RWPE2 (cell line): Measurements from ENCODE around the gene IL1RAPL1.

Source experiments
- ATAC-seq: fragments of 200-7000 bp; cut with Tn5 transposase; 3 replicates; pipeline ENCODE4 v1.9.1; 2021; ENCODE audit warnings: low read depth
- DNase-seq: peaks from one replicate; pipeline ENCODE4 v3.0.0-alpha.2; 2020; ENCODE audit warnings: low spot score
- H3K27ac ChIP-seq: fragments of 450-650 bp; 2 replicates; pipeline ENCODE4 v1.5.1; 2017; ENCODE audit warnings: mild to moderate bottlenecking; ENCODE audit not compliant: poor library complexity, severe bottlenecking
- H3K27me3 ChIP-seq: fragments of 250-450 bp; sonication (Bioruptor Pico); 2 replicates; pipeline ENCODE4 v1.5.1; 2021; ENCODE audit warnings: mild to moderate bottlenecking, moderate library complexity; ENCODE audit not compliant: insufficient read depth, poor library complexity, severe bottlenecking
- H3K36me3 ChIP-seq: fragments of 250-450 bp; sonication (Bioruptor Pico); 2 replicates; pipeline ENCODE4 v1.5.1; 2020; ENCODE audit warnings: low read depth, mild to moderate bottlenecking, moderate library complexity
- H3K4me1 ChIP-seq: fragments of 250-450 bp; sonication (Bioruptor Pico); 2 replicates; pipeline ENCODE4 v1.5.1; 2021; ENCODE audit warnings: mild to moderate bottlenecking, moderate library complexity; ENCODE audit not compliant: insufficient read depth, poor library complexity, severe bottlenecking
- H3K4me3 ChIP-seq: fragments of 250-450 bp; sonication (Bioruptor Pico); 2 replicates; pipeline ENCODE4 v1.5.1; 2021; ENCODE audit warnings: mild to moderate bottlenecking, moderate library complexity; ENCODE audit not compliant: severe bottlenecking
- H3K9me3 ChIP-seq: fragments of 250-450 bp; sonication (Bioruptor Pico); 2 replicates; pipeline ENCODE4 v1.5.1; 2021; ENCODE audit warnings: mild to moderate bottlenecking, moderate library complexity; ENCODE audit not compliant: severe bottlenecking
- TF ChIP-seq, protein P1 (sequence below): fragments of 450-650 bp; IDR thresholded peaks from one replicate; pipeline ENCODE4 v1.5.1; 2017; ENCODE audit warnings: mild to moderate bottlenecking, moderate library complexity; ENCODE audit not compliant: poor library complexity, severe bottlenecking

IL1RAPL1 gene

GRCh38 chrX:29561417-29561816, 974.2 kb downstream of the IL1RAPL1 start:
- H3K36me3 ChIP-seq, result no peaks in the 10 kb centered on the region
- H3K27ac ChIP-seq, result no peak overlapping the region
- no peak overlapping the region for H3K4me3 ChIP-seq
- ATAC-seq (no peak), DNase-seq (no peak)
- no peaks in the 10 kb centered on the region for H3K9me3 ChIP-seq
- no peaks in the 10 kb centered on the region for H3K27me3 ChIP-seq
- TF ChIP-seq, protein P1, sequence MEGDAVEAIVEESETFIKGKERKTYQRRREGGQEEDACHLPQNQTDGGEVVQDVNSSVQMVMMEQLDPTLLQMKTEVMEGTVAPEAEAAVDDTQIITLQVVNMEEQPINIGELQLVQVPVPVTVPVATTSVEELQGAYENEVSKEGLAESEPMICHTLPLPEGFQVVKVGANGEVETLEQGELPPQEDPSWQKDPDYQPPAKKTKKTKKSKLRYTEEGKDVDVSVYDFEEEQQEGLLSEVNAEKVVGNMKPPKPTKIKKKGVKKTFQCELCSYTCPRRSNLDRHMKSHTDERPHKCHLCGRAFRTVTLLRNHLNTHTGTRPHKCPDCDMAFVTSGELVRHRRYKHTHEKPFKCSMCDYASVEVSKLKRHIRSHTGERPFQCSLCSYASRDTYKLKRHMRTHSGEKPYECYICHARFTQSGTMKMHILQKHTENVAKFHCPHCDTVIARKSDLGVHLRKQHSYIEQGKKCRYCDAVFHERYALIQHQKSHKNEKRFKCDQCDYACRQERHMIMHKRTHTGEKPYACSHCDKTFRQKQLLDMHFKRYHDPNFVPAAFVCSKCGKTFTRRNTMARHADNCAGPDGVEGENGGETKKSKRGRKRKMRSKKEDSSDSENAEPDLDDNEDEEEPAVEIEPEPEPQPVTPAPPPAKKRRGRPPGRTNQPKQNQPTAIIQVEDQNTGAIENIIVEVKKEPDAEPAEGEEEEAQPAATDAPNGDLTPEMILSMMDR, result no peak
- H3K4me1 ChIP-seq, result no peaks in the 10 kb centered on the region

- no peak for DNase-seq
- Histone ChIP-seq H3K9me3 (no peaks in the 10 kb centered on the region), H3K27me3 (no peaks in the 10 kb centered on the region), H3K27ac (no peak overlapping the region), H3K36me3 (no peaks in the 10 kb centered on the region), H3K4me1 (no peaks in the 10 kb centered on the region), H3K4me3 (no peak overlapping the region)
- TF ChIP-seq, protein P1, result no peak
- ATAC-seq, result no peak
These were observed 993.3 kb downstream of the IL1RAPL1 start for GRCh38 chrX:29580560-29580959.

- no peaks in the 10 kb centered on the region for H3K36me3 ChIP-seq
- H3K4me1 ChIP-seq, result no peaks in the 10 kb centered on the region
- no peaks in the 10 kb centered on the region for H3K9me3 ChIP-seq
- TF ChIP-seq, protein P1, result no peak
- ATAC-seq (no peak), DNase-seq (no peak)
- H3K27ac ChIP-seq, result no peak overlapping the region
- H3K27me3 ChIP-seq, result no peaks in the 10 kb centered on the region
- no peak overlapping the region for H3K4me3 ChIP-seq
These were observed 994.0 kb downstream of the IL1RAPL1 start for GRCh38 chrX:29581223-29581622.

DNA sequence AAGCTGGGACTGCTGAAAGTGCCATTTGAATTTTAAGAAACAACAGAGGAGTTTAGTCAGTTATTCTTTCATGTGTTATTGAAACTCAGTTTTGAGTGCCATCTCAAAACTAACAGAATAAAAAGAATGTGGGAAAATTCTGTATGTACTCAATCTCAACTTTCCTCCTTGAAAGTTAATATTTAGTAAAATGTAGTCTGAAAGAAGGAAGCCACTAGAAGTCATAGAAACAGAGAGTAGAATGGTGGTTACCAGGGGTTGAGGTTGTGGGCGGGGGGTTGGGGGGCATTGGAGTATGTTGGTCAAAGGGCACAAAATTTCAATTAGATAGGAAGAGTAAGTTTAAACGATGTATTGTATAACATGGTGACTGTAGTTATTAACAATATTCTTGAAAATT, 999.9 kb downstream of the IL1RAPL1 start:
- TF ChIP-seq, protein P1, result no peak
- H3K4me1 ChIP-seq, result no peaks in the 10 kb centered on the region
- H3K36me3 ChIP-seq, result no peaks in the 10 kb centered on the region
- DNase-seq (no peak), ATAC-seq (no peak)
- no peaks in the 10 kb centered on the region for H3K9me3 ChIP-seq
- H3K27me3 ChIP-seq, result no peaks in the 10 kb centered on the region
- no peak overlapping the region for H3K27ac ChIP-seq
- H3K4me3 ChIP-seq, result no peak overlapping the region

- no peak overlapping the region for H3K27ac ChIP-seq
- ATAC-seq (no peak), DNase-seq (no peak)
- no peaks in the 10 kb centered on the region for H3K27me3 ChIP-seq
- no peaks in the 10 kb centered on the region for H3K36me3 ChIP-seq
- no peaks in the 10 kb centered on the region for H3K4me1 ChIP-seq
- H3K4me3 ChIP-seq, result no peak overlapping the region
- no peaks in the 10 kb centered on the region for H3K9me3 ChIP-seq
- TF ChIP-seq, protein P1, result no peak
These were observed 1003.7 kb downstream of the IL1RAPL1 start for GRCh38 chrX:29590921-29591320.
